IPS-15b (cell line): ENCODE data around the gene THRA.

Source experiments
- H3K27me3 ChIP-seq: one replicate; pipeline ENCODE4 v1.6.1; 2013; ENCODE audit warnings: low read length; ENCODE audit not compliant: control insufficient read depth, insufficient read depth
- H3K36me3 ChIP-seq: one replicate; pipeline ENCODE4 v1.6.1; 2013; ENCODE audit warnings: low read length; ENCODE audit not compliant: control insufficient read depth, insufficient read depth
- H3K4me1 ChIP-seq: one replicate; pipeline ENCODE4 v1.6.1; 2013; ENCODE audit warnings: mild to moderate bottlenecking, low read length; ENCODE audit not compliant: control insufficient read depth, insufficient read depth
- H3K4me3 ChIP-seq: one replicate; pipeline ENCODE4 v1.5.1; 2013; ENCODE audit warnings: low read depth, low read length
- H3K9ac ChIP-seq: one replicate; pipeline ENCODE4 v1.6.1; 2013; ENCODE audit warnings: low read depth, mild to moderate bottlenecking, low read length
- H3K9me3 ChIP-seq: one replicate; pipeline ENCODE4 v1.6.1; 2013; ENCODE audit warnings: mild to moderate bottlenecking, low read length; ENCODE audit not compliant: control insufficient read depth, insufficient read depth

THRA gene

GRCh38 chr17:40069751-40070708, 7.3 kb downstream of the THRA start:
- peaks cover 35% of the 10 kb centered on the region for H3K4me1 ChIP-seq
- H3K27me3 ChIP-seq, result peaks cover 7% of the 10 kb centered on the region
- H3K9ac ChIP-seq, result no peak overlapping the region
- H3K4me3 ChIP-seq, result peak overlapping the region; percentile 62
- H3K9me3 ChIP-seq, result no peaks in the 10 kb centered on the region
- H3K36me3 ChIP-seq, result no peaks in the 10 kb centered on the region

DNA sequence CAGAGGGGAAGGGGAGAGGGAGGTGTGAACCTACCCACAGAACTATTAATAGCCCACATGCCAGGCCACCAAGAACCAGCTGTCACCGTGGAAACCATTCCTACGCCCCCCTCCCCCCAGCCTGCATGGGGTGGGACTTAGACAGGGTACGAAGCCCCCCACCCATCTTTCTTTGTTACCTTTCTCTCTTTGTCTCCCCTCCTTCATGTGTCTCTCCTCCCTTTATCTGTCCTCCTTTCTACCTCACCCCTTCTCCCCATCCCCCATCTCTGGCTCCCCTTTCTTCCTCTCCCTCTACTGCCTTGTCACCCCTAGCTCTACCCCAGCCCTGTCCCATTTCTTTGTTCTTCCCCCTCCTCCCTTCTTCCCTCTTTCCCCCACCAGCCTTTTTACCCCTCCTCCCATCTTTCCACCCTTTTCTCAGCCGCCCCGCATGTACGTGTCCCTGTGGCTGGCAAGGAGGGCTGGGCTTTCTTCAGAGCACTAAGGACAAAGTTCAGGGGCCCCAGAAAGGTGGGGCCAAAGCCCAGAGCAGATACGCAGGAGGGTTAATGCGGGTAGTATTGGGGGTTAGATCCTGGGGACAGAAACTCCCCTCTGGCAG, 8.0 kb downstream of the THRA start:
- H3K9me3 ChIP-seq, result no peaks in the 10 kb centered on the region
- no peaks in the 10 kb centered on the region for H3K36me3 ChIP-seq
- peaks cover 7% of the 10 kb centered on the region for H3K27me3 ChIP-seq
- H3K4me3 ChIP-seq, result no peak overlapping the region
- H3K9ac ChIP-seq, result no peak overlapping the region
- H3K4me1 ChIP-seq, result peaks cover 38% of the 10 kb centered on the region

DNA sequence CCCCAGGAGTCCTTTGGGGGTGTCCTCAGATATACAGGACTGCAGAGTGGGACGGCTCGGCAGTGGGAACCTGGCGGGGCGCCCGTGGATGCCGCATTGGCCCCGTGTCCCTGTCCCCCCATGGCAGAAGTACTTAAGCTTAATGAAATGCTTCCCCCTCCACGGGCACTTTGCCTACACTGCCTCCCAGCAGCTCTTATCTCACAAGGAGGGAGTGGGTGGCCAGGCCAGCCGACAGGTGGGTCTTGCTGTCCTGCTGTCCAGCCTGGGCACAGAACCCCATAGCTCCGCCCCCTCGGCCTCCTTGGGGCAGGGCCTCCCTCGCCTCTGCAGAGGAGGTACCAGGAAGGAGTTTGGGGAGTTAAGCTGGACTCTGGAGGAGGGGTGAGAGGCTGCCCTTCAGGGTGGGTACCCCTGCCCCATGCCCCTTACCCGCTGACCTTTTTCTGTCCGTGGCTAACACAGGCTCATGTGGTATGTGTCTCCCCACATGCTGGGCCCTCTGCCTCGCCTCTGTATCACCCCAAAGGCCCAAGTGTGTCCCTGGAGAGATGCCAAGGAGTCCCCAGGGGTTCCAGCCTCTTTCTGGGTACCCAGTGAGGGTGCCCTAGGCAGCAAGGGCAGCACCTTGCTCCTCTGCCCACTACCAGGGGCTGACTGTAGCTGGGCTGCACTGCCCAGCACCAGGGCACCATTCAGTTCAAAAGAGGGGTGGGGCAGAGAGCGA, 8.7 kb downstream of the THRA start:
- no peaks in the 10 kb centered on the region for H3K36me3 ChIP-seq
- H3K9me3 ChIP-seq, result no peaks in the 10 kb centered on the region
- H3K27me3 ChIP-seq, result peaks cover 7% of the 10 kb centered on the region
- no peak overlapping the region for H3K9ac ChIP-seq
- peaks cover 38% of the 10 kb centered on the region for H3K4me1 ChIP-seq
- no peak overlapping the region for H3K4me3 ChIP-seq

DNA sequence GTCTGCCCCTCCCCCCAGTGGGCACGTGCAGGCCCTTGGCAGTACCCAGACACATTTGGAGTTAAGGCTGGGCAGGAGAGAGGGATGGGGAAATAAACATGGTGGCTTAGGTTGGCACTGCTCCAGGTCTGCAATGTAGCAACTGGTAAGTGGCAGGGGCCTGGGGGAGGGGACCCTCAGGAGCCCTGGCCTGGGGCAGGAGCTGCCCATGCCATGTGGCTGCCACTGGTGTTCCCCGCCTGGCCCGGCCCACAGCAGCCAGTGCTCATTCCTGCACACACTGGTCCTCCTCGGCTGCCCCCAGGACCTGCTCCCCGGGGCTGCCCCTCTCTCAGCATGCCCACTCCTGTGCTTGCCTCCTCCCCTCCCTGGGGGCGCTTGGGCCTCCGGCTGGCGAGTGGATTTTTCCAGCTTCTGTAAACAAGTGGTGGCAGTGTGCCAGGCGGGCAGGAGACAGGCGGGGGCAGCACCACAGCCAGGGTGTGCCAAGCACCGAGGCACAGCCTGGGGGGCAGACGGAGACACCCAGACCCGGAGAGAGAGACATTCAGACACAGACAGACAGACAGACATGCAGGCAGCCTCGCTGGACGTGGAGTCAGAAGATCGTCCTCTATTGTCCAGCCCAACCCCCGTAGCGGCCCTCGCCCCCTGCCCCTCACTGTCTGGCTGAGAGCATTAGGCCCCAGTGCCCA, 9.4 kb downstream of the THRA start:
- no peaks in the 10 kb centered on the region for H3K9me3 ChIP-seq
- peaks cover 4% of the 10 kb centered on the region for H3K27me3 ChIP-seq
- no peak overlapping the region for H3K9ac ChIP-seq

DNA sequence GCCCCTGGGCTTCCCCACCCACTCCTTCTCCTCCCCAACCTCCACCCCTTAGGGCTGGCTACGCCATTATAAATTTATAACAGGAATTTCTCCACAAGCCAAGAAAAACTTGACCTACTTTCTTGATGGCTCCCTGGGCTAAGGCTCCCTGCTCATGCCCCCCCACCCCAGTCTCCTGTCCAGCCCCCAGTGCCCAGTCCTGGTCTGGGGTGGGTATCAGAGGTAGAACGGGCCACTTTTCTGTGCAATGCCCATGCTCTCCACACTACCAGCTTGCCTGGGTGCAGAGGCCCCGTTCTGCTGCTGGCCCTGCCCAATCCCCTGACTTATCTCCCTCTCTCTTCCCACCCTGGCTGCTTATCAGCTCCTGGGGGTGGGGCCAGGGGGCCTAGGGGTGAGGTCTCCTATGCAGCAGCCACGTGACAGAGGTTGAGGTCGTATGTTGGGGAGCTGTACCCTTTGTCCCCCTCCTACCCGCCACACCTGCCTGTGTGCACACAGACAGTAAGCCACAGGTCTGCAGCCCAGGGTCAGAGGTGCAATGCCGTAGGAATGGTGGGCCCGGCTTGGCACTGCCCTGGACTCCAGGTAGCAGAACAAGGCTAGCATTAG, 10.1 kb downstream of the THRA start:
- no peak overlapping the region for H3K4me3 ChIP-seq
- H3K27me3 ChIP-seq, result no peaks in the 10 kb centered on the region
- peaks cover 38% of the 10 kb centered on the region for H3K4me1 ChIP-seq
- H3K9me3 ChIP-seq, result no peaks in the 10 kb centered on the region
- H3K36me3 ChIP-seq, result no peaks in the 10 kb centered on the region
- H3K9ac ChIP-seq, result no peak overlapping the region

More for the DNA sequence above, 9.4 kb downstream of the THRA start:
- Histone ChIP-seq H3K36me3 (no peaks in the 10 kb centered on the region), H3K4me1 (peaks cover 38% of the 10 kb centered on the region), H3K4me3 (no peak overlapping the region)

- H3K36me3 ChIP-seq, result no peaks in the 10 kb centered on the region
- H3K27me3 ChIP-seq, result no peaks in the 10 kb centered on the region
- H3K4me1 ChIP-seq, result peaks cover 32% of the 10 kb centered on the region
- no peak overlapping the region for H3K9ac ChIP-seq
- no peak overlapping the region for H3K4me3 ChIP-seq
- H3K9me3 ChIP-seq, result no peaks in the 10 kb centered on the region
These were observed 10.8 kb downstream of the THRA start for GRCh38 chr17:40073454-40074174.

- no peak overlapping the region for H3K9ac ChIP-seq
- peaks cover 29% of the 10 kb centered on the region for H3K4me1 ChIP-seq
- H3K36me3 ChIP-seq, result no peaks in the 10 kb centered on the region
- no peaks in the 10 kb centered on the region for H3K27me3 ChIP-seq
- no peak overlapping the region for H3K4me3 ChIP-seq
- no peaks in the 10 kb centered on the region for H3K9me3 ChIP-seq
These were observed 11.4 kb downstream of the THRA start for GRCh38 chr17:40074175-40074512.

DNA sequence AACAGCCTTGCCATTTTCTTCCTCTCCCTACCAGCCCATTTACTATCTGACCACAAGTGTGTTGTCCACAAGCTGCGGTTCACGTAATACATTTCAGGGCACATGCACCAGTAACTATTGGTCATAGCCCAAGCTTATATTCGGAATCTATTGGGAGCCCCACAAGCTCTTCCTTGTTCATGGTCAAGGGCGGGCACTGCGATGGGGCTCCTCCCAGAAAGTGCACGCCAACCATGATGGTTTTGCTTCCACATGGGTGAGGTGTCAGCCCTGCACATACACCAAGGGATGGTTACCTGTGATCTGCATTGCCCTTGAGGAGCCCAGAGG, 12.1 kb downstream of the THRA start:
- Histone ChIP-seq H3K9me3 (no peaks in the 10 kb centered on the region), H3K9ac (peak overlapping the region; percentile 50), H3K36me3 (no peaks in the 10 kb centered on the region), H3K4me3 (no peak overlapping the region), H3K27me3 (no peaks in the 10 kb centered on the region), H3K4me1 (peaks cover 23% of the 10 kb centered on the region)

DNA sequence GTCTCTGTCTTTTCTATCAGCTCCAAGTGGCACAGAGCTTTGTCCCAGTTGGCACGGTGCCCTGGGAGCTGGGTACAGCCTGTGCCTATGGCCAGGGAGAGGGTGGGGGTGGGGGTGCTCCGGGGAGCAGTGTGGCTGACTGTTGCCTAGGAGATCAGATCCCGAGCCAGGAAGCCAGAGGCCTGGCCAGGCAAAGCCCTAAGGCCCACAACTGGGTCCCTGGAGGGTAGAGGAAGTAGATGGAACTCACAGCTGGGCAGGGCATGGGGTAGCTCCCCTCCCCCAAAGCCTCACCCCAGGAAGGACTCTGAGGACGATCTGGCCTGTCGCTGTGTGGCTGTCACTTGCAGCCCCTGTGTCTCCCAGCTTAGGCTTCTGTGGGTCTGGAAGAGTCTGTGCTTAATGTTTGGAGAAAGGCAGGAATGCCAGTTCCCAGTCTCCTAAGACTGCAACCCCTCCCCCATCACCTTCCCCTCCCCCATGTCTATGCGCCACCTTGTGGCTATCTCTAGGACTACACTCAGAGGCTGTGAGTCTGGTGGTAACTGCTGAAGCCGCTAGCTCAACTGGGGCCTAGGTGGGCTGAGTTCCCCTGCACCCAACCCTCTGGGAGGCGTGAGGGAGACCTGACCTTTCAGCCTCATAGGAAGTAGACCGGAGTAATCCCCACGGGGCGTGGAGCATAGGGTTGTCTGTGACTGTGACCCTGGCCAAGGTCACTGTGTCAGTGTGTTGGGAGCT, 12.6 kb downstream of the THRA start:
- Histone ChIP-seq H3K9ac (peak overlapping the region; percentile 50), H3K4me3 (peak overlapping the region; percentile 37), H3K9me3 (no peaks in the 10 kb centered on the region), H3K27me3 (no peaks in the 10 kb centered on the region), H3K4me1 (peaks cover 20% of the 10 kb centered on the region), H3K36me3 (no peaks in the 10 kb centered on the region)

DNA sequence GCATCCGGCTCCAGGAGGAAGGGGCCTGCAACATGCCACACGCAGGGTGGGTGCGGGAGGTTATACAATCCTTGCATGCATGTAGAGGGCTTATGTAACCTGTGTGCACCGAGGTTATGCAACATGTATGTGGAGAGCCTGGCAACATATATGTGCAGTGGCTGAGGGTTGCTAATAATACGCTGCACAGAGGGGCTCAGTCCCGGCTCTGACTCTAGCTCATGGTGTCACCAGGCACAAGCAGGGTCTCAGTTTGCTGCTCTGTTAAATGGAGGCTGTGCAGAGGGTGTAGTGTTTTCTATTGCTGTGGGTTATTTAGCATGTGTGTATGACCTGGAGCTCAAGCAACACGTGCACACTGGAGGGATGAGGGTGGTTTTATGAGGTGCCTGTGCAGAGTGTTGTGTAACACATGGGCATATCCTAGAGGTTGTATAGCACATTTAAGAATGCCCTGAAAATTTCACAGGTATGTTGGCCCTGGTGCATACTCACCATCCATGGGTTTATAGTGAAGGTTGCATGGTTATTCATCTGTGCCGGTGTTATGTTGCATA, 13.3 kb downstream of the THRA start:
- Histone ChIP-seq H3K9me3 (no peaks in the 10 kb centered on the region), H3K9ac (no peak overlapping the region), H3K4me3 (no peak overlapping the region), H3K27me3 (no peaks in the 10 kb centered on the region), H3K4me1 (peaks cover 18% of the 10 kb centered on the region), H3K36me3 (no peaks in the 10 kb centered on the region)
